ENCODE measurements around the gene TRAF3IP3.

TRAF3IP3 gene

GRCh38 chr1:209755926-209756614 lies at the start of gene TRAF3IP3:
Gene TRAF3IP3, plus strand, starts transcription at chr1:209756053. Its CDS starts 3,987 bp downstream, at chr1:209760040.
- no peak for DNase-seq (ENCODE audit: low spot score)

- DNase-seq (ENCODE audit: low spot score), result no peak
Observed at GRCh38 chr1:209706622-209707021, 49.2 kb upstream of the TRAF3IP3 start.

- no peak for DNase-seq (ENCODE audit: low spot score)
Observed at GRCh38 chr1:209707308-209707707, 48.5 kb upstream of the TRAF3IP3 start.

GRCh38 chr1:209708297-209708696 lies 47.6 kb upstream of the TRAF3IP3 start:
- no peak for DNase-seq (ENCODE audit: low spot score)

- no peak for DNase-seq (ENCODE audit: low spot score)
Observed at GRCh38 chr1:209710093-209710492, 45.8 kb upstream of the TRAF3IP3 start.

- no peak for DNase-seq (ENCODE audit: low spot score)
Observed at GRCh38 chr1:209710847-209711246, 45.0 kb upstream of the TRAF3IP3 start.

GRCh38 chr1:209714338-209714737 lies 41.5 kb upstream of the TRAF3IP3 start:
- no peak for DNase-seq (ENCODE audit: low spot score)

- no peak for DNase-seq (ENCODE audit: low spot score)
Observed at GRCh38 chr1:209715314-209715713, 40.5 kb upstream of the TRAF3IP3 start.

GRCh38 chr1:209717818-209718217 lies 38.0 kb upstream of the TRAF3IP3 start:
- no peak for DNase-seq (ENCODE audit: low spot score)

- DNase-seq (ENCODE audit: low spot score), result no peak
Observed at GRCh38 chr1:209720326-209720725, 35.5 kb upstream of the TRAF3IP3 start.

- no peak for DNase-seq (ENCODE audit: low spot score)
Observed at GRCh38 chr1:209720826-209721225, 35.0 kb upstream of the TRAF3IP3 start.

GRCh38 chr1:209721323-209721722 lies 34.5 kb upstream of the TRAF3IP3 start:
- no peak for DNase-seq (ENCODE audit: low spot score)

GRCh38 chr1:209723265-209723664 lies 32.6 kb upstream of the TRAF3IP3 start:
- DNase-seq (ENCODE audit: low spot score), result no peak

- no peak for DNase-seq (ENCODE audit: low spot score)
Observed at GRCh38 chr1:209723756-209724693, 31.8 kb upstream of the TRAF3IP3 start.

GRCh38 chr1:209727286-209727685 lies 28.6 kb upstream of the TRAF3IP3 start:
- no peak for DNase-seq (ENCODE audit: low spot score)

- no peak for DNase-seq (ENCODE audit: low spot score)
Observed at GRCh38 chr1:209727785-209728184, 28.1 kb upstream of the TRAF3IP3 start.

- DNase-seq (ENCODE audit: low spot score), result no peak
Observed at GRCh38 chr1:209728466-209728865, 27.4 kb upstream of the TRAF3IP3 start.

- no peak for DNase-seq (ENCODE audit: low spot score)
Observed at GRCh38 chr1:209729436-209729835, 26.4 kb upstream of the TRAF3IP3 start.

GRCh38 chr1:209732725-209733124 lies 23.1 kb upstream of the TRAF3IP3 start:
- DNase-seq (ENCODE audit: low spot score), result no peak

- DNase-seq (ENCODE audit: low spot score), result no peak
Observed at GRCh38 chr1:209733409-209734192, 22.3 kb upstream of the TRAF3IP3 start.

- no peak for DNase-seq (ENCODE audit: low spot score)
Observed at GRCh38 chr1:209736490-209737117, 19.2 kb upstream of the TRAF3IP3 start.

GRCh38 chr1:209737118-209737505 lies 18.7 kb upstream of the TRAF3IP3 start:
- DNase-seq (ENCODE audit: low spot score), result no peak
